PC-9 (cell line): ENCODE measurements around the gene UPF3B.

Experiments used
- CTCF ChIP-seq: fragments of 200-600 bp; sonication (generic); conservative IDR thresholded peaks from 2 replicates; pipeline ENCODE4 v1.6.1; 2017; ENCODE audit warnings: mixed run types, antibody characterized with exemption, mild to moderate bottlenecking, moderate library complexity
- EZH2 ChIP-seq: fragments of 200-600 bp; sonication (generic); IDR thresholded peaks from 2 replicates; pipeline ENCODE4 v1.8.0; 2017; ENCODE audit warnings: antibody characterized with exemption, low read depth

GRCh38 chrX:119870626-119871131 is 17.9 kb upstream of the UPF3B start:
- TF ChIP-seq CTCF (no peak), EZH2 (no peak)
